Small intestine (tissue), 7 donors: ENCODE data around the gene MAP4K3. TPM values are rescaled to one million over a fixed set of nuclear protein-coding genes. Genes with fewer than 3 reads are reported as not detected.

Source experiments
- DNase-seq, 2 donors: peaks; one replicate each; pipeline versions ENCODE4 v3.0.0 to v3.0.0-alpha.2; 2013
- FAIRE-seq: peaks from 2 replicates; lab custom pipeline; 2012; peaks lifted over from hg19 to GRCh38; lab: Jason Lieb, UNC
- H3K27ac ChIP-seq, 3 donors: one replicate each; pipeline ENCODE4 v1.5.1; 2013; ENCODE audit warnings: low read length in 2 of 3, mild to moderate bottlenecking in 2 of 3, control low read depth in 1 of 3, inconsistent platforms in 1 of 3, low read depth in 1 of 3, moderate library complexity in 1 of 3
- H3K27me3 ChIP-seq, 3 donors: one replicate each; pipeline ENCODE4 v1.6.1; 2013; ENCODE audit warnings: low read length in 3 of 3, inconsistent platforms in 1 of 3; ENCODE audit not compliant: control insufficient read depth in 3 of 3, insufficient read depth in 3 of 3
- H3K36me3 ChIP-seq, 3 donors: one replicate each; pipeline ENCODE4 v1.6.1; 2013; ENCODE audit warnings: low read length in 3 of 3, inconsistent platforms in 1 of 3, low read depth in 1 of 3, mild to moderate bottlenecking in 1 of 3, moderate library complexity in 1 of 3; ENCODE audit not compliant: control insufficient read depth in 3 of 3, insufficient read depth in 2 of 3
- H3K4me1 ChIP-seq, 3 donors: one replicate each; pipeline ENCODE4 v1.6.1; 2013; ENCODE audit warnings: low read length in 2 of 3, inconsistent platforms in 1 of 3, low read depth in 1 of 3, mild to moderate bottlenecking in 1 of 3, moderate library complexity in 1 of 3; ENCODE audit not compliant: control insufficient read depth in 3 of 3, insufficient read depth in 2 of 3
- H3K4me3 ChIP-seq, 3 donors: one replicate each; pipeline ENCODE4 v1.5.1; 2013; ENCODE audit warnings: low read length in 3 of 3, control low read depth in 1 of 3, inconsistent platforms in 1 of 3, low read depth in 1 of 3, mild to moderate bottlenecking in 1 of 3, moderate library complexity in 1 of 3
- H3K9me3 ChIP-seq, 2 donors: one replicate each; pipeline ENCODE4 v1.6.1; 2013; ENCODE audit warnings: low read depth in 1 of 2, low read length in 1 of 2; ENCODE audit not compliant: control insufficient read depth in 2 of 2, insufficient read depth in 1 of 2
- WGBS, 3 donors: extraction: QIAGEN DNeasy Blood & Tissue Kit; methylation state at CpG; one replicate each; pipeline ENCODE4 v1.1.7; 2013; 5-methylcytosine and 5-hydroxymethylcytosine counted together
- polyA plus RNA-seq, 4 donors: library from polyadenylated mRNA; stranded (reverse) in 3 of 4; unstranded in 1 of 4; fragments of 200-250 nt in 3 of 4; fragments of 120-200 nt in 1 of 4; gene quantifications; one replicate each; pipeline versions ENCODE4 v1.2.1 to v1.2.3, GENCODE V29; 2013
- donor health status: healthy with polysubstance abuse.
- donor health status: control.
- donor health status: control.
- donor health status: Bipolar disorder and iron deficiency.
- donor health status: healthy.

The MAP4K3 gene
- polyA plus RNA-seq, 4 donors = 9.5 to 29.9 (median 13.9) TPM

DNA sequence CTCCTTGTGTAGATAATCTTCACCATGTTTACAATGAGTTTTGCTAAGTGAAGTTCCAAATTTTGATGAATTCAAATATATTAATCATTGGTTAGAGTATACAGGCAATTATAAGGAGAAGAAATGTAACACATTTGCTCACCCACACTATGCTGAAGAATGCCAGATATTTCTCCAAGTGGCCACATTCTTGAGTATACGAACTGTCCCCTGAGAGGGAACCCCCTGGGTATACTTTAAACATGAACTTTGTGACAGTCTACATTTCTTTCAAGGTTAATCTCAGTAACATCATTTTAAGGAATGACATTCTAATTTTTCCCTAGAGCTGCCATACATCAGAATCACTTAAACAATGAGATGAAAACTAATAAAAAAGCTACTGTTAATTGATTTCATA, 153.5 kb downstream of the MAP4K3 start:
- H3K4me3 ChIP-seq = no peak overlapping the region
- no peak overlapping the region for H3K27ac ChIP-seq
- H3K36me3 ChIP-seq = peaks cover 5 to 30% (median 11%) of the 10 kb centered on the region in 3 donors
- H3K27me3 ChIP-seq = no peaks in the 10 kb centered on the region
- WGBS, 3 donors = 84 to 93% (median 86%) methylated on average over 1 of the region's 1 CpG
- H3K9me3 ChIP-seq = no peaks in the 10 kb centered on the region
- FAIRE-seq = no peak
- no peak for DNase-seq
- no peaks in the 10 kb centered on the region for H3K4me1 ChIP-seq

DNA sequence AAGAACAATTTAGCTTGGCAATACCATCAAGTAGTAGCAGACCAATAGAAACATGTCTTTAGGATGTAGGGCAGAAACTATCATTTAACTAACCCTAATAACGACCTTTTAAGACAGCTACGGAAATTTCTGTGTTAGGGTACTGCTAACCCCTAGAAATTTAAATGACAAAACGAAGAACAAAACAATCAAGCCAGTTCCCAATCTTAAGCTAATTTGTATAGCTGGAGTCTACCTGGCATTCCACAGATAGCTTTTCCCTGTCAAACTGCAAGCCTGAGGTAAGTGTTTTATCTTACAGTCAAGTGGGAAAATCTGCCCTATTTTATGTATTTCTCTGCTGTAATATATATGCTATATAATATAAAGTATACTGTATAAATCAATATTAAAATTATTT, 155.7 kb downstream of the MAP4K3 start:
- peaks cover 11 to 36% (median 12%) of the 10 kb centered on the region in 3 donors for H3K36me3 ChIP-seq
- H3K9me3 ChIP-seq = no peaks in the 10 kb centered on the region
- no peak for DNase-seq
- no peak overlapping the region for H3K4me3 ChIP-seq
- no peaks in the 10 kb centered on the region for H3K4me1 ChIP-seq
- H3K27ac ChIP-seq = no peak overlapping the region
- no peak for FAIRE-seq
- 89 to 95% (median 94%) methylated on average over 3 of the region's 3 CpGs for WGBS, 3 donors
- H3K27me3 ChIP-seq = no peaks in the 10 kb centered on the region

DNA sequence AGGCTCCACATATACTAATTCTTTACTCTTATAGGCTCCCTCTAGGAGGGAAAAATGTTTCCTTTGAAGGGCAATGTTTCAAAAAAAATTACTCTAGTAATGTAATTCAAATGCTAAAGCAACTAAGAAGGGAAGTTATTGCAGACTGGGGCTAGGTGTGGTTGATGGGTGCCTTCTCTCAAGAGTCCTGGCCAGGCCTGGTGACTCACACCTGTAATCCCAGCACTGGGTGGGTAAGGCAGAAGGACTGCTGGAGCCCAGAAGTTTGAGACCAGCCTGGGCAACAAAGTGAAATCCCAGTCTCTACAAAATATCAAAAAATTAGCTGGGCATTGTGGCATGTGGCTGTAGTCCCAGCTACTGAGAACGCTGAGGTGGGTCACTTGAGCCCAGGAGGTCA, 162.1 kb downstream of the MAP4K3 start:
- WGBS, 3 donors = 86 to 100% (median 94%) methylated on average over 1 of the region's 1 CpG

DNA sequence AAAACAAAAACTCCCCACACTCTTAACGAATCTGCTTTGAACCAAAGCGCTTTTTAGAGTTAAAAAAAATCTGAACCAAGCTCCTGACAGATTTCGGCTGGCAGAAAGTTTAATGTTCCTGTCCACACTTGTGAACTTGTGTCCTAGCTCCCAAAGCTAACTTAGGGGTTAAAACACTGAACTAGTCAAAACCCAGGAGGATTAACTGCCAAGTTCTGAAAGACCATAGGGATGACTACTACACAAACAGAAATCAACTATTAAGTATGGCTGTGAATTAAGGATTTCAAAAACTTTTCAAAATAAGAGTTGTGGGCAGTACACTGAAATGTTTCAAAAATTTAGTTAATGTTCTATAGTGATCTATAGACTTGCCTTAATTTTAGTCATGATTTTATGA, 167.1 kb downstream of the MAP4K3 start:
- Histone ChIP-seq H3K4me1 (no peaks in the 10 kb centered on the region), H3K9me3 (no peaks in the 10 kb centered on the region), H3K4me3 (no peak overlapping the region), H3K36me3 (peaks cover 0 to 9% (median 0%) of the 10 kb centered on the region in 3 donors), H3K27me3 (no peaks in the 10 kb centered on the region), H3K27ac (no peak overlapping the region)
- FAIRE-seq (peak; percentile 51), DNase-seq (no peak)
- 84 to 96% (median 92%) methylated on average over 3 of the region's 3 CpGs for WGBS, 3 donors

More for the DNA sequence above, 162.1 kb downstream of the MAP4K3 start:
- DNase-seq (peak in 1 of 2 donors; percentile 14), FAIRE-seq (no peak)
- no peak overlapping the region for H3K4me3 ChIP-seq
- H3K27ac ChIP-seq = no peak overlapping the region
- H3K4me1 ChIP-seq = no peaks in the 10 kb centered on the region
- H3K36me3 ChIP-seq = peaks cover 7 to 29% (median 9%) of the 10 kb centered on the region in 3 donors
- no peaks in the 10 kb centered on the region for H3K9me3 ChIP-seq
- H3K27me3 ChIP-seq = no peaks in the 10 kb centered on the region

DNA sequence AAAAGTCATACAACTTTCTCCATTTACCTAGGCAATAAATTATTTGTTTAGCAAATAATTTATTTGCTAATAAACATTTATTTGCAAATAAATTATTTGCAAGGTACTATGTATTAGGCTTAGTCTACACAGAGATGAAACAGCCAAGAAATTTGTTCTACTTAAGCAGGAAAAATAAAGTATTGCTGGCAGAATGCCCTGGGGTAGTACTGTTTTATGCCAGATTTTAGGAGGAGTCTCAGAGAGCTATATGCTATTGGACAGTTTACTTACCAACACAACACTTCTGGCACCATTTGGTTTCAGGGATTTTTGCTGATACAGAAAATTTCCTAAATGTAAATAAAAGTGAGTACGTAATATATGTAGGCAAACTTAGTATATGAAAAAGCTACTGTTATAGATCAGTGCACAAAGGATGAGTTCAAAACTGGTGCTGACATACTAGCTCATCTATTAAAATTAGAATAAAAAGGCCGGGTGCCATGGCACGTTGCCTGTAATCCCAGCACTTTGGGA, 170.1 kb downstream of the MAP4K3 start:
- H3K36me3 ChIP-seq = peaks cover 0 to 16% (median 2%) of the 10 kb centered on the region in 3 donors
- H3K27me3 ChIP-seq = no peaks in the 10 kb centered on the region
- no peak for DNase-seq
- no peaks in the 10 kb centered on the region for H3K4me1 ChIP-seq
- H3K9me3 ChIP-seq = no peaks in the 10 kb centered on the region
- no peak for FAIRE-seq
- H3K27ac ChIP-seq = no peak overlapping the region
- 88 to 99% (median 98%) methylated on average over 3 of the region's 3 CpGs for WGBS, 3 donors
- no peak overlapping the region for H3K4me3 ChIP-seq

DNA sequence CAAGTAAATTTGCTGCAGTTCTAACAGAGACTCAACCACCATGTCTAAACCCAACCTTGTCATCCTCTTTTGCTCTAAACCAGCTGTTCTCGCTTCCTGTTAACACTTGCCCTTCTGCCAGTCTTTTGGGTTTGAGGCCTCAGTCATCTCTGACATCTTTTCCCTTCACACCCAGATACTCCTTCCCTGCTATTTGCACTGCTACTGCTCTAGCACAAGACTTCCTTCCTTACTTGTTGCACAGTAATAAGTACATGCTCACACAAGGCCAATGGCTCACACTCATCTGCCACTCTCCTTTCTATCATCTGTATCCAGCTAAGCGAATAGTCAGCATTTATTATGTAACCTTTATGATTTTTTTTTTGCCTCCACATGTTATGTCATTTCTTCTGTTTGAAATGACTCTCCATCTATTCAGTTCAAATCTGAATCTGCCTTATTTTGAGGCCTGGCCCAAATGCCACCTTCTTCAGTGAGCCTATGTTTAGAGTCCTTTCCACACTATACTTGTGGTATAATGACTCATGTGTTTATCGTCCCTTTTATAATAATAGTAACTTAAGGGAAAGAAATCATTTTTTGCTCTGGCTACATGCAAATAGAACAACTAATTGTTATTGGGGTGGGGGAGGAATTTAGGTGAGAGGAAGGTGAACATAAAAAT, 170.8 kb downstream of the MAP4K3 start:
- no peak for FAIRE-seq
- Histone ChIP-seq H3K36me3 (peaks cover 0 to 13% (median 2%) of the 10 kb centered on the region in 3 donors), H3K27me3 (no peaks in the 10 kb centered on the region), H3K4me1 (no peaks in the 10 kb centered on the region), H3K9me3 (no peaks in the 10 kb centered on the region), H3K27ac (no peak overlapping the region), H3K4me3 (no peak overlapping the region)
- WGBS, 3 donors = 76 to 90% (median 81%) methylated on average over 3 of the region's 3 CpGs
- no peak for DNase-seq

DNA sequence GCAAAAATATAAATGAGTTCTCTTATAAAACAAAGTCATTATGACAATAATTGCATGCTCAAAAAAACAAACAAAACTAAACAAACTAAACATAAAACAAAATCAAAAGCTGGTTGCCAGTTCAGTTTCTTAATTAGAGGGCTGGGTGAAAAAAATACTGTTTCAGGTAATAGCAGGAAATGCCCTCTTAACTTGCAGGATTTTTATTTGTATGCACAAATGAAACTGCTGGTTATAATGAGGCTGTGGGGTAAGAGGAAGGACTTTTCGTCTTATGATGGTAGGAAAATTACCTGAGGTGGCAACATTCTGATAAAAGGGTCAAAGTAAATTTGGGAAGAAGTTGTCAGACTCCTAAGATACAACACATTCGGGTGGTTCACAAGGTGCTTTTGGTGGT, 171.8 kb downstream of the MAP4K3 start:
- Histone ChIP-seq H3K27me3 (no peaks in the 10 kb centered on the region), H3K27ac (no peak overlapping the region), H3K4me3 (no peak overlapping the region), H3K4me1 (no peaks in the 10 kb centered on the region), H3K36me3 (peaks cover 2 to 16% (median 4%) of the 10 kb centered on the region in 3 donors), H3K9me3 (no peaks in the 10 kb centered on the region)
- FAIRE-seq = no peak
- WGBS, 3 donors = 67 to 80% (median 72%) methylated on average over 2 of the region's 2 CpGs
- DNase-seq = no peak

DNA sequence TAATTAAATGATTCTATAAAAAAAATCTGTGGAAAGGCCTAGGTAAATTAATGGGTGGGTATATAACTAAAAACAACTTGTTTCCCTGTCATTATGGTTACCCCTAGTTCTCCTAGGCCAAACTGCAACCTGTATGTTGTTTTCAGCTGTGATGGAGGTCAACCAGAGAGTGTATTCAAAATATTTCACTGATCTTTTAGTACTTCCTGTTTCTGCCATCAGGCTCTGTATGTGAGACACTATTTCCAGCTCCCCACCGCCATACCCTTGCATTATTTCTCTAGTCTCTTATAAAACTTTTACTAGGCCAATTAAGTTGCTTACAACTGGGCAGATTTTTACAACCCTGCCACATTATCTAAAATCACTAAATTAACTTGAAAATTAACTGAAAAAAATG, 172.4 kb downstream of the MAP4K3 start:
- H3K4me3 ChIP-seq = no peak overlapping the region
- no peaks in the 10 kb centered on the region for H3K4me1 ChIP-seq
- 74 to 92% (median 88%) methylated on average over 1 of the region's 1 CpG for WGBS, 3 donors
- H3K9me3 ChIP-seq = no peaks in the 10 kb centered on the region
- no peak for FAIRE-seq
- peaks cover 2 to 20% (median 4%) of the 10 kb centered on the region in 3 donors for H3K36me3 ChIP-seq
- H3K27ac ChIP-seq = no peak overlapping the region
- DNase-seq = no peak
- H3K27me3 ChIP-seq = no peaks in the 10 kb centered on the region
